Astrocyte (in vitro differentiated cells and primary cell): ENCODE results near the gene F2R.

ENCODE experiments used
- CTCF ChIP-seq: IDR thresholded peaks from 2 replicates; pipeline ENCODE4 v1.5.1; 2011; ENCODE audit warnings: low read depth, mild to moderate bottlenecking, inconsistent platforms, low read length, moderate library complexity; ENCODE audit not compliant: insufficient read depth
- EZH2 ChIP-seq: IDR thresholded peaks from 2 replicates; pipeline ENCODE4 v1.6.1; 2012; ENCODE audit warnings: mild to moderate bottlenecking, low read length, inconsistent platforms; ENCODE audit not compliant: insufficient read depth

GRCh38 chr5:76700571-76700970 lies 15.4 kb upstream of the F2R start:
- TF ChIP-seq CTCF (no peak), EZH2 (no peak)
